Mesenchymal stem cell (in vitro differentiated cells and primary cell): Measurements from ENCODE around the gene NAPB.

Experiments used
- DNase-seq: peaks from one replicate; pipeline ENCODE4 v3.0.0-alpha.2; 2013
- H2AFZ ChIP-seq: one replicate; pipeline ENCODE4 v1.6.1; 2013; ENCODE audit warnings: low read depth, mild to moderate bottlenecking, control low read depth, inconsistent platforms, low read length, moderate library complexity
- H2AK5ac ChIP-seq: 2 replicates; pipeline ENCODE4 v1.6.1; 2013; ENCODE audit warnings: low read length, moderate library complexity, mild to moderate bottlenecking, inconsistent platforms; ENCODE audit not compliant: severe bottlenecking
- H2BK120ac ChIP-seq: one replicate; pipeline ENCODE4 v1.6.1; 2013; ENCODE audit warnings: low read depth, mild to moderate bottlenecking, inconsistent platforms, low read length, moderate library complexity
- H2BK12ac ChIP-seq, 2 experiments: one replicate each; pipeline ENCODE4 v1.6.1; 2013; ENCODE audit warnings: inconsistent platforms in 2 of 2, low read length in 2 of 2, mild to moderate bottlenecking in 2 of 2, moderate library complexity in 2 of 2, control low read depth in 1 of 2
- H2BK15ac ChIP-seq: one replicate; pipeline ENCODE4 v1.6.1; 2013; ENCODE audit warnings: mild to moderate bottlenecking, low read depth, inconsistent platforms; ENCODE audit not compliant: poor library complexity, severe bottlenecking
- H2BK5ac ChIP-seq: 2 replicates; pipeline ENCODE4 v1.6.1; 2013; ENCODE audit warnings: low read depth, mild to moderate bottlenecking, low read length, control low read depth, inconsistent platforms; ENCODE audit not compliant: poor library complexity, severe bottlenecking
- H3K14ac ChIP-seq, 2 experiments: one replicate each; pipeline ENCODE4 v1.6.1; 2013; ENCODE audit warnings: inconsistent platforms in 2 of 2, low read length in 2 of 2, control low read depth in 1 of 2, mild to moderate bottlenecking in 1 of 2, moderate library complexity in 1 of 2
- H3K18ac ChIP-seq, 2 experiments: one replicate each; pipeline ENCODE4 v1.6.1; 2013; ENCODE audit warnings: inconsistent platforms in 2 of 2, low read length in 2 of 2, control low read depth in 1 of 2, low read depth in 1 of 2, mild to moderate bottlenecking in 1 of 2
- H3K23ac ChIP-seq, 2 experiments: one replicate each; pipeline ENCODE4 v1.6.1; 2013; ENCODE audit warnings: inconsistent platforms in 2 of 2, low read length in 2 of 2, mild to moderate bottlenecking in 2 of 2, moderate library complexity in 2 of 2, control low read depth in 1 of 2
- H3K27ac ChIP-seq: 2 replicates; pipeline ENCODE4 v1.5.1; 2013; ENCODE audit warnings: mild to moderate bottlenecking, moderate library complexity, low read length, control low read depth, inconsistent platforms; ENCODE audit not compliant: poor library complexity, severe bottlenecking
- H3K27me3 ChIP-seq, 2 experiments: 2 replicates each; pipeline versions ENCODE4 v1.6.1 to v1.7.0; 2013; ENCODE audit warnings: low read length in 2 of 2, mild to moderate bottlenecking in 2 of 2, moderate library complexity in 2 of 2, control low read depth in 1 of 2, inconsistent platforms in 1 of 2; ENCODE audit not compliant: control insufficient read depth in 1 of 2, insufficient read depth in 1 of 2
- H3K36me3 ChIP-seq, 2 experiments: 2 replicates each; pipeline versions ENCODE4 v1.6.1 to v1.7.0; 2013; ENCODE audit warnings: low read length in 2 of 2, control low read depth in 1 of 2, inconsistent platforms in 1 of 2, low read depth in 1 of 2, mild to moderate bottlenecking in 1 of 2; ENCODE audit not compliant: insufficient read depth in 2 of 2, control insufficient read depth in 1 of 2
- H3K4ac ChIP-seq, 2 experiments: one replicate each; pipeline ENCODE4 v1.6.1; 2013; ENCODE audit warnings: inconsistent platforms in 2 of 2, low read length in 2 of 2, mild to moderate bottlenecking in 2 of 2, moderate library complexity in 2 of 2, control low read depth in 1 of 2, low read depth in 1 of 2
- H3K4me1 ChIP-seq: 2 replicates; pipeline ENCODE4 v1.6.1; 2013; ENCODE audit warnings: low read depth, low read length, control low read depth; ENCODE audit not compliant: control insufficient read depth, insufficient read depth
- H3K4me2 ChIP-seq: 2 replicates; pipeline ENCODE4 v1.6.1; 2013; ENCODE audit warnings: low read length, mild to moderate bottlenecking, inconsistent platforms; ENCODE audit not compliant: poor library complexity, severe bottlenecking
- H3K4me3 ChIP-seq, 2 experiments: 2 replicates each; pipeline versions ENCODE4 v1.5.1 to v1.7.0; 2013; ENCODE audit warnings: low read length in 2 of 2, mild to moderate bottlenecking in 2 of 2, control low read depth in 1 of 2, low read depth in 1 of 2; ENCODE audit not compliant: insufficient read depth in 1 of 2
- H3K79me1 ChIP-seq: replicated peaks from 2 replicates; pipeline ENCODE4 v1.6.1; 2013; ENCODE audit warnings: mild to moderate bottlenecking, control low read depth, low read length, inconsistent platforms; ENCODE audit not compliant: poor library complexity, severe bottlenecking
- H3K9ac ChIP-seq: 2 replicates; pipeline ENCODE4 v1.7.0; 2013; ENCODE audit warnings: mild to moderate bottlenecking, low read length, moderate library complexity
- H3K9me3 ChIP-seq: 2 replicates; pipeline ENCODE4 v1.7.0; 2013; ENCODE audit warnings: mild to moderate bottlenecking, low read length; ENCODE audit not compliant: control insufficient read depth
- H4K8ac ChIP-seq: one replicate; pipeline ENCODE4 v1.6.1; 2013; ENCODE audit warnings: inconsistent platforms, mild to moderate bottlenecking, low read length, moderate library complexity
- H4K91ac ChIP-seq: one replicate; pipeline ENCODE4 v1.6.1; 2013; ENCODE audit warnings: mild to moderate bottlenecking, low read length, inconsistent platforms
- WGBS: methylation state at CpG from one replicate; pipeline ENCODE4 v1.1.7; 2013; ENCODE audit warnings: mixed read lengths; 5-methylcytosine and 5-hydroxymethylcytosine counted together

The NAPB gene

GRCh38 chr20:23356203-23356602, 65.1 kb downstream of the NAPB start:
- Histone ChIP-seq H3K4me1 (peaks cover 6% of the 10 kb centered on the region), H4K8ac (no peak overlapping the region), H3K4me3 (no peak overlapping the region), H2BK15ac (no peak overlapping the region), H3K23ac (peak overlapping the region in 1 of 2 experiments; percentile 79), H3K9ac (no peak overlapping the region), H3K36me3 (peaks cover 20 to 26% of the 10 kb centered on the region in 2 experiments), H4K91ac (no peak overlapping the region), H2BK5ac (no peak overlapping the region), H2AK5ac (no peak overlapping the region), H2AFZ (no peak overlapping the region), H3K4me2 (no peak overlapping the region), H3K79me1 (peaks cover 17% of the 10 kb centered on the region), H3K18ac (no peak overlapping the region), H2BK120ac (no peak overlapping the region), H2BK12ac (no peak overlapping the region), H3K9me3 (no peaks in the 10 kb centered on the region), H3K27ac (no peak overlapping the region), H3K4ac (no peak overlapping the region), H3K14ac (no peak overlapping the region), H3K27me3 (no peaks in the 10 kb centered on the region)
- WGBS: 51% methylated on average over 27 of the region's 27 CpGs
- DNase-seq: no peak

- Histone ChIP-seq H3K4ac (peak overlapping the region; percentile 68 to 94), H2AK5ac (no peak overlapping the region), H2BK120ac (peak overlapping the region; percentile 45), H2BK12ac (peak overlapping the region in 1 of 2 experiments; percentile 65), H2BK5ac (peak overlapping the region; percentile 45), H2BK15ac (peak overlapping the region; percentile 65), H3K9ac (peak overlapping the region; percentile 95), H3K23ac (peak overlapping the region; percentile 45 to 91), H2AFZ (peak overlapping the region; percentile 75), H3K4me1 (peaks cover 6% of the 10 kb centered on the region), H3K27me3 (no peaks in the 10 kb centered on the region), H3K27ac (peak overlapping the region; percentile 62), H3K14ac (peak overlapping the region in 1 of 2 experiments; percentile 99), H3K18ac (peak overlapping the region; percentile 82 to 92), H4K91ac (peak overlapping the region; percentile 94), H3K9me3 (no peaks in the 10 kb centered on the region), H3K4me3 (peak overlapping the region; percentile 97 to 99), H3K4me2 (peak overlapping the region; percentile 78), H3K79me1 (peaks cover 16% of the 10 kb centered on the region), H3K36me3 (peaks cover 17 to 25% of the 10 kb centered on the region in 2 experiments), H4K8ac (peak overlapping the region; percentile 79)
- WGBS: 4% methylated on average over 60 of the region's 64 CpGs
- peak; percentile 79 for DNase-seq
Observed at GRCh38 chr20:23350904-23351838, 70.1 kb downstream of the NAPB start.

DNA sequence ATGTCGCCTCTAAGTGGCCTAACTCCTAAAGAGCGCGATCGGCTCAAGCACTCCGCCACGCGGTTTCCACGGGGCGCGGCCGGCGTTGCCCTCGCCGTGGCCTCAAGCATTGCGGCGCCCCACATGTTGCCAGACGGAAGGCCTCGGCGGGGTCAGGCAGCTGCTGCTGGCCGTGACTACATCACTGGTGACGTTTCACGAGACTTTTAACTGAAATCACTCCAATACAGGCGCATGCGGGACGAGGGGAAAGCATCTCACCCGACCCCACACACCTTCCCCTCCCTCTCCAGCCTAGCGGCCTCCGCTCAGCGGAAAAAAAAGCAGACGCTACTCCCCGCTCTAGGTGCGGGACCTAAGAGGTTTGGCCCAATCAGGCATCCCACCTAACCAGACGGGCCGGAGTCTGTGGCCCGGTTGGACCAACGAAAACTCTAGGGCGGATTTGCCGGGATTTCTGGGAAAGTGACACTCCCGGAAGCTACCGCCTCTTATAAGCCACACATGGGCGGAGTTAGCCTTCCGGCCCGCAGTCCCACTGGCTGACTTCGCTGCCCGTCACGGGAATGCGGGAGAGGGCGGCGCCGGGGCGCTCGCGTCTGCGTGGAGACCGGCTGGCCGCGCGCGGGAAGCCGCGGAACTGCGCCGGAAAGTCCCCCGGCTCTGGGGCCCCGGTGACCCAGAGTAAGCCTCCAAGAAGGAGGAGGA, 70.9 kb downstream of the NAPB start, which contains the start of gene NXT1:
TSS of gene NXT1 (plus strand) at position 596 of the 708 bp plus-strand sequence. CDS start 3,251 bp downstream, outside the sequence.
- Histone ChIP-seq H3K4me2 (peak within 1 kb of the TSS; percentile 78), H2BK12ac (peak within 1 kb of the TSS; percentile 65 to 77), H3K79me1 (peaks cover 13% of the 10 kb centered on the region), H3K4ac (peak within 1 kb of the TSS; percentile 86 to 96), H2BK120ac (peak within 1 kb of the TSS; percentile 58), H2BK5ac (peak within 1 kb of the TSS; percentile 86), H3K36me3 (peaks cover 12 to 17% of the 10 kb centered on the region in 2 experiments), H3K14ac (peak within 1 kb of the TSS in 1 of 2 experiments; percentile 99), H4K91ac (peak within 1 kb of the TSS; percentile 94), H3K27ac (peak within 1 kb of the TSS; percentile 97), H2BK15ac (peak within 1 kb of the TSS; percentile 83), H3K4me1 (peaks cover 4% of the 10 kb centered on the region), H3K9me3 (no peaks in the 10 kb centered on the region), H3K18ac (peak within 1 kb of the TSS; percentile 82 to 99), H3K4me3 (peak within 1 kb of the TSS; percentile 97 to 99), H2AK5ac (no peak within 1 kb of the TSS), H2AFZ (peak within 1 kb of the TSS; percentile 78), H3K9ac (peak within 1 kb of the TSS; percentile 95), H4K8ac (peak within 1 kb of the TSS; percentile 79), H3K27me3 (no peaks in the 10 kb centered on the region), H3K23ac (peak within 1 kb of the TSS; percentile 45 to 91)
- under 1% methylated on average over 48 of the region's 65 CpGs for WGBS
- peak; percentile 100 for DNase-seq
